Mesothelial cell of epicardium (in vitro differentiated cells): ENCODE results near the gene LTBP1. TPM values are rescaled to one million over a fixed set of nuclear protein-coding genes. Genes with fewer than 3 reads are reported as not detected.

Source experiments
- DNase-seq, 2 experiments: peaks; one replicate each; pipeline ENCODE4 v3.0.0; 2021; ENCODE audit warnings: low spot score in 2 of 2; ENCODE audit not compliant: unreplicated experiment in 2 of 2
- H3K27ac Mint-ChIP-seq: 2 replicates; pipeline ENCODE4 v1.8.0; 2021; ENCODE audit warnings: mixed read lengths
- H3K27me3 Mint-ChIP-seq: 2 replicates; pipeline ENCODE4 v1.8.0; 2021; ENCODE audit warnings: low read depth, mixed read lengths
- H3K36me3 Mint-ChIP-seq: 2 replicates; pipeline ENCODE4 v1.8.0; 2021; ENCODE audit warnings: mixed read lengths
- H3K4me1 Mint-ChIP-seq: 2 replicates; pipeline ENCODE4 v1.8.0; 2021; ENCODE audit warnings: mixed read lengths
- H3K4me3 Mint-ChIP-seq: 2 replicates; pipeline ENCODE4 v1.8.0; 2021; ENCODE audit warnings: mild to moderate bottlenecking, moderate library complexity, mixed read lengths
- H3K9me3 Mint-ChIP-seq: 2 replicates; pipeline ENCODE4 v1.8.0; 2021; ENCODE audit warnings: mixed read lengths
- CTCF ChIP-seq: fragments of 200-600 bp; sonication (generic); IDR thresholded peaks from one replicate; pipeline ENCODE4 v1.5.0; 2021; ENCODE audit warnings: antibody characterized with exemption; ENCODE audit not compliant: unreplicated experiment
- total RNA-seq: library from RNA; stranded (reverse); gene quantifications from 3 replicates; pipeline ENCODE4 v1.2.1, GENCODE V29; 2021

The LTBP1 gene
- total RNA-seq, 1 donor from 2014 or later: 80.2 TPM

- Mint-ChIP-seq H3K27ac (no peak overlapping the region), H3K4me3 (no peak overlapping the region), H3K9me3 (no peaks in the 10 kb centered on the region), H3K4me1 (peaks cover under 1% of the 10 kb centered on the region), H3K27me3 (no peaks in the 10 kb centered on the region), H3K36me3 (peaks cover under 1% of the 10 kb centered on the region)
- no peak for TF ChIP-seq CTCF
- DNase-seq: no peak
Observed at GRCh38 chr2:33240178-33240577, 293.4 kb downstream of the LTBP1 start.

GRCh38 chr2:33241072-33241471 lies 294.3 kb downstream of the LTBP1 start:
- no peaks in the 10 kb centered on the region for H3K36me3 Mint-ChIP-seq
- TF ChIP-seq CTCF: no peak
- no peak overlapping the region for H3K4me3 Mint-ChIP-seq

GRCh38 chr2:33241581-33241980 lies 294.8 kb downstream of the LTBP1 start:
- Mint-ChIP-seq H3K36me3 (no peaks in the 10 kb centered on the region), H3K9me3 (no peaks in the 10 kb centered on the region), H3K4me1 (peaks cover 10% of the 10 kb centered on the region), H3K27me3 (no peaks in the 10 kb centered on the region), H3K27ac (no peak overlapping the region), H3K4me3 (no peak overlapping the region)
- no peak for DNase-seq
- no peak for TF ChIP-seq CTCF

More at GRCh38 chr2:33241072-33241471, 294.3 kb downstream of the LTBP1 start:
- no peak for DNase-seq
- Mint-ChIP-seq H3K9me3 (no peaks in the 10 kb centered on the region), H3K27ac (no peak overlapping the region), H3K4me1 (peaks cover 5% of the 10 kb centered on the region), H3K27me3 (no peaks in the 10 kb centered on the region)

GRCh38 chr2:33242845-33243244 lies 296.1 kb downstream of the LTBP1 start:
- Mint-ChIP-seq H3K27ac (no peak overlapping the region), H3K9me3 (no peaks in the 10 kb centered on the region), H3K4me1 (peaks cover 10% of the 10 kb centered on the region), H3K4me3 (no peak overlapping the region), H3K36me3 (peaks cover 1% of the 10 kb centered on the region), H3K27me3 (no peaks in the 10 kb centered on the region)
- no peak for DNase-seq
- TF ChIP-seq CTCF: no peak

GRCh38 chr2:33246432-33246831 lies 299.7 kb downstream of the LTBP1 start:
- Mint-ChIP-seq H3K36me3 (peaks cover 8% of the 10 kb centered on the region), H3K4me3 (no peak overlapping the region), H3K27me3 (no peaks in the 10 kb centered on the region), H3K4me1 (peaks cover 10% of the 10 kb centered on the region), H3K9me3 (no peaks in the 10 kb centered on the region), H3K27ac (no peak overlapping the region)
- no peak for DNase-seq
- no peak for TF ChIP-seq CTCF

GRCh38 chr2:33247365-33247764 lies 300.6 kb downstream of the LTBP1 start:
- H3K36me3 Mint-ChIP-seq: peaks cover 8% of the 10 kb centered on the region
- no peak for TF ChIP-seq CTCF
- H3K9me3 Mint-ChIP-seq: no peaks in the 10 kb centered on the region
- no peaks in the 10 kb centered on the region for H3K27me3 Mint-ChIP-seq
- no peak overlapping the region for H3K4me3 Mint-ChIP-seq
- H3K4me1 Mint-ChIP-seq: peaks cover 10% of the 10 kb centered on the region
- no peak for DNase-seq
- H3K27ac Mint-ChIP-seq: no peak overlapping the region
